IPS-15b (cell line): ENCODE data around the gene MT1H.
A peak's percentile ranks its signal among the peaks of the same experiment; 100 is the strongest.
"Not testable (repeated sequence)": the region's sequence is repeated elsewhere in the genome, so short reads cannot be mapped to it uniquely, and the experiment has no call there.

Experiments
- H3K27me3 ChIP-seq: one replicate; pipeline ENCODE4 v1.6.1; 2013; ENCODE audit warnings: low read length; ENCODE audit not compliant: control insufficient read depth, insufficient read depth
- H3K36me3 ChIP-seq: one replicate; pipeline ENCODE4 v1.6.1; 2013; ENCODE audit warnings: low read length; ENCODE audit not compliant: control insufficient read depth, insufficient read depth
- H3K4me1 ChIP-seq: one replicate; pipeline ENCODE4 v1.6.1; 2013; ENCODE audit warnings: mild to moderate bottlenecking, low read length; ENCODE audit not compliant: control insufficient read depth, insufficient read depth
- H3K4me3 ChIP-seq: one replicate; pipeline ENCODE4 v1.5.1; 2013; ENCODE audit warnings: low read depth, low read length
- H3K9ac ChIP-seq: one replicate; pipeline ENCODE4 v1.6.1; 2013; ENCODE audit warnings: low read depth, mild to moderate bottlenecking, low read length
- H3K9me3 ChIP-seq: one replicate; pipeline ENCODE4 v1.6.1; 2013; ENCODE audit warnings: mild to moderate bottlenecking, low read length; ENCODE audit not compliant: control insufficient read depth, insufficient read depth

The MT1H gene

GRCh38 chr16:56671691-56672090 is 2.1 kb downstream of the MT1H start:
- H3K4me1 ChIP-seq: peaks cover 14% of the 10 kb centered on the region
- not testable (repeated sequence) for H3K4me3 ChIP-seq, H3K9me3 ChIP-seq, H3K36me3 ChIP-seq, H3K9ac ChIP-seq
- peaks cover 84% of the 10 kb centered on the region for H3K27me3 ChIP-seq

GRCh38 chr16:56672171-56672570 is 2.6 kb downstream of the MT1H start:
- peaks cover 84% of the 10 kb centered on the region for H3K27me3 ChIP-seq
- peaks cover 18% of the 10 kb centered on the region for H3K4me1 ChIP-seq
- H3K36me3 ChIP-seq, H3K9me3 ChIP-seq, H3K9ac ChIP-seq, H3K4me3 ChIP-seq: not testable (repeated sequence)

GRCh38 chr16:56672761-56673536 is 3.3 kb downstream of the MT1H start:
- Histone ChIP-seq H3K9ac (no peak overlapping the region), H3K36me3 (no peaks in the 10 kb centered on the region), H3K27me3 (peaks cover 81% of the 10 kb centered on the region), H3K4me3 (no peak overlapping the region), H3K4me1 (peaks cover 15% of the 10 kb centered on the region), H3K9me3 (no peaks in the 10 kb centered on the region)

GRCh38 chr16:56673921-56674320 is 4.3 kb downstream of the MT1H start:
- Histone ChIP-seq H3K36me3 (no peaks in the 10 kb centered on the region), H3K9me3 (no peaks in the 10 kb centered on the region), H3K27me3 (peaks cover 76% of the 10 kb centered on the region), H3K4me3 (no peak overlapping the region), H3K9ac (no peak overlapping the region), H3K4me1 (peaks cover 15% of the 10 kb centered on the region)

- peaks cover 15% of the 10 kb centered on the region for H3K4me1 ChIP-seq
- peaks cover 76% of the 10 kb centered on the region for H3K27me3 ChIP-seq
- not testable (repeated sequence) for H3K9ac ChIP-seq, H3K4me3 ChIP-seq, H3K9me3 ChIP-seq, H3K36me3 ChIP-seq
Measured at GRCh38 chr16:56674570-56674969, 5.0 kb downstream of the MT1H start.

- peak overlapping the region; percentile 0 for H3K9ac ChIP-seq
- no peaks in the 10 kb centered on the region for H3K36me3 ChIP-seq
- peaks cover 76% of the 10 kb centered on the region for H3K27me3 ChIP-seq
- H3K4me3 ChIP-seq: peak overlapping the region; percentile 65
- peaks cover 11% of the 10 kb centered on the region for H3K4me1 ChIP-seq
- no peaks in the 10 kb centered on the region for H3K9me3 ChIP-seq
Measured at GRCh38 chr16:56675685-56676210, 6.1 kb downstream of the MT1H start.

- Histone ChIP-seq H3K4me1 (peaks cover 11% of the 10 kb centered on the region), H3K4me3 (no peak overlapping the region), H3K9ac (no peak overlapping the region), H3K36me3 (no peaks in the 10 kb centered on the region), H3K27me3 (peaks cover 72% of the 10 kb centered on the region), H3K9me3 (no peaks in the 10 kb centered on the region)
Measured at GRCh38 chr16:56677474-56677873, 7.9 kb downstream of the MT1H start.

- Histone ChIP-seq H3K36me3 (no peaks in the 10 kb centered on the region), H3K4me1 (peaks cover 17% of the 10 kb centered on the region), H3K9ac (no peak overlapping the region), H3K4me3 (no peak overlapping the region), H3K27me3 (peaks cover 69% of the 10 kb centered on the region), H3K9me3 (no peaks in the 10 kb centered on the region)
Measured at GRCh38 chr16:56679078-56679730, 9.6 kb downstream of the MT1H start.

- Histone ChIP-seq H3K4me3 (no peak overlapping the region), H3K36me3 (no peaks in the 10 kb centered on the region), H3K9ac (no peak overlapping the region), H3K27me3 (peaks cover 69% of the 10 kb centered on the region), H3K9me3 (no peaks in the 10 kb centered on the region), H3K4me1 (peaks cover 15% of the 10 kb centered on the region)
Measured at GRCh38 chr16:56679818-56680217, 10.2 kb downstream of the MT1H start.

- Histone ChIP-seq H3K4me1 (peaks cover 10% of the 10 kb centered on the region), H3K27me3 (peaks cover 52% of the 10 kb centered on the region), H3K4me3 (peak within 1 kb of the TSS; percentile 89), H3K9me3 (no peaks in the 10 kb centered on the region), H3K36me3 (no peaks in the 10 kb centered on the region), H3K9ac (peak within 1 kb of the TSS; percentile 79)
Measured at GRCh38 chr16:56681939-56682702, 12.5 kb downstream of the MT1H start, which contains the start of gene MT1X. Gene MT1X, plus strand, starts transcription at chr16:56682470. Its CDS starts 71 bp downstream, at chr16:56682541.

GRCh38 chr16:56682703-56683397 is 13.2 kb downstream of the MT1H start:
- H3K27me3 ChIP-seq: peaks cover 47% of the 10 kb centered on the region
- peaks cover 9% of the 10 kb centered on the region for H3K4me1 ChIP-seq
- no peaks in the 10 kb centered on the region for H3K9me3 ChIP-seq
- H3K36me3 ChIP-seq: no peaks in the 10 kb centered on the region
- peak overlapping the region; percentile 89 for H3K4me3 ChIP-seq
- H3K9ac ChIP-seq: peak overlapping the region; percentile 79
